Heart right ventricle (tissue), 16 donors: ENCODE data around the gene TLDC2. TPM values are rescaled to one million over a fixed set of nuclear protein-coding genes. Genes with fewer than 3 reads are reported as not detected.
A peak's percentile ranks its signal among the peaks of the same experiment; 100 is the strongest.

Source experiments
- ATAC-seq, 8 donors: fragments of 200-7000 bp; cut with Tn5 transposase; one replicate each; pipeline ENCODE4 v1.9.1; 2020; ENCODE audit warnings: mild to moderate bottlenecking in 8 of 8, moderate library complexity in 8 of 8, moderate number of reproducible peaks in 1 of 8
- DNase-seq, 2 donors: peaks; one replicate each; pipeline ENCODE4 v3.0.0-alpha.2; 2020
- H3K27ac ChIP-seq, 10 donors: fragments of 200-600 bp; sonication (generic) in 2 of 10; one replicate each; pipeline versions ENCODE4 v1.5.0 to v1.8.0; 2020 to 2022; ENCODE audit warnings: mild to moderate bottlenecking in 3 of 10
- H3K27me3 ChIP-seq, 7 donors: fragments of 200-600 bp; one replicate each; pipeline ENCODE4 v1.8.0; 2021 to 2022; ENCODE audit warnings: mild to moderate bottlenecking in 2 of 7
- H3K36me3 ChIP-seq, 9 donors: fragments of 200-600 bp; sonication (generic) in 1 of 9; one replicate each; pipeline versions ENCODE4 v1.5.0 to v1.8.0; 2020 to 2022; ENCODE audit warnings: mild to moderate bottlenecking in 2 of 9
- H3K4me1 ChIP-seq, 9 donors: fragments of 200-600 bp; sonication (generic) in 1 of 9; one replicate each; pipeline versions ENCODE4 v1.5.0 to v1.8.0; 2020 to 2022; ENCODE audit warnings: mild to moderate bottlenecking in 4 of 9
- H3K4me3 ChIP-seq, 10 donors: fragments of 200-600 bp; sonication (generic) in 2 of 10; one replicate each; pipeline versions ENCODE4 v1.5.0 to v1.8.0; 2020 to 2022; ENCODE audit warnings: mild to moderate bottlenecking in 7 of 10, moderate library complexity in 2 of 10
- H3K9me3 ChIP-seq, 11 donors: fragments of 200-600 bp in 10 of 11; sonication (generic) in 2 of 11; one replicate each; pipeline versions ENCODE4 v1.5.0 to v1.8.0; 2013 to 2022; ENCODE audit warnings: mild to moderate bottlenecking in 2 of 11, control low read depth in 1 of 11, moderate library complexity in 1 of 11
- CTCF ChIP-seq, 9 donors: fragments of 200-600 bp; sonication (generic) in 2 of 9; IDR thresholded peaks; one replicate each; pipeline versions ENCODE4 v1.5.0 to v1.8.0; 2021 to 2022; ENCODE audit warnings: antibody characterized with exemption in 9 of 9, mild to moderate bottlenecking in 5 of 9, moderate library complexity in 1 of 9
- WGBS, 2 donors: extraction: QIAGEN DNeasy Blood & Tissue Kit; methylation state at CpG; one replicate each; pipeline ENCODE4 v1.1.7; 2013; ENCODE audit warnings: inconsistent platforms in 1 of 2; 5-methylcytosine and 5-hydroxymethylcytosine counted together
- intact Hi-C, 10 donors: fragments of 100-400 bp; cut with DNase I; formaldehyde crosslinking; loops; one replicate each; pipeline versions ENCODE4 v1.11.1 to v1.14.2; 2022
- long read RNA-seq, 3 donors: library from polyadenylated mRNA; unstranded; transcript quantifications; one replicate each; pipeline ENCODE4 v2.0.0, GENCODE V29; 2020 to 2021
- polyA plus RNA-seq, 2 donors: library from polyadenylated mRNA; stranded (reverse); fragments of 200-250 nt; gene quantifications; one replicate each; pipeline ENCODE4 v1.2.3, GENCODE V29; 2013
- total RNA-seq, 10 donors: library from RNA; stranded (reverse); fragmentation: NEBNext Ultra II Directional in 3 of 10; extraction: Animal tissue kit (Norgen Biotek cat#: 25700) in 3 of 10; gene quantifications; one replicate each; pipeline versions ENCODE4 v1.2.1 to v1.2.4, GENCODE V29; 2021 to 2023
- donor health status: Arrhythmogenic right ventricular cardiomyopathy.
- donor health status: ischemic (EF 13 %, LVEDD 7.1; RV severe dilation, severe dysfunction).
- donor health status: healthy with polysubstance abuse.
- donor health status: DM: no; HTN: yes; CAD: no.
- donor health status: DM: no; HTN: no; CAD: no.
- donor health status: ischemic (EF 25% LVEDD 6.9; RV normal size, moderate dysfunction).
- donor health status: ischemic (EF 25% LVEDD 5.7; RV mildly dilated, moderate dysfunction).
- donor health status: healthy.
- donor health status: DM: yes; HTN: yes; CAD: no.
- donor health status: Ischemic cardiomyopathy.
- donor health status: ischemic (EF 35%, LVEDD 5.7; RV mildly dilated, moderate dysfunction).
- donor health status: nonischemic (EF 11% LVEDD 7.7; RV severe dilation, severe dysfunction).
- donor health status: DM: yes; HTN: yes; CAD: no.
- donor health status: PGD.
- donor health status: ischemic (EF 29% LVEDD 5.4; RV normal size, mild dysfunction).
- donor health status: nonischemic (EF 23%, LVEDD 6.1; RV moderate dilation, normal function).

Gene TLDC2
- total RNA-seq (not detected), polyA plus RNA-seq (under 1 TPM in 1 of 2 donors, not detected in 1; 0.01 TPM)
- long read RNA-seq, donor 1, partial matches to known transcripts = 0 of 1 reads
- long read RNA-seq, donor 1, other reads (novel, unspliced or antisense) = 1 of 1 reads
- long read RNA-seq, donor 2, partial matches to known transcripts = 0 of 1 reads
- long read RNA-seq, donor 2, other reads (novel, unspliced or antisense) = 1 of 1 reads
- long read RNA-seq, donor 3, partial matches to known transcripts = 0 of 1 reads
- long read RNA-seq, donor 3, other reads (novel, unspliced or antisense) = 1 of 1 reads

- TF ChIP-seq CTCF (IDR thresholded peaks at IDR 0.05) = no peak
- H3K9me3 ChIP-seq = no peaks in the 10 kb centered on the region
- 85 to 89% methylated on average over 14 of the region's 14 CpGs for WGBS, 2 donors
- intact Hi-C loops = loop anchor here in 1 of 10 donors (10.0 kb wide), 1 partner anchor 91 kb away; no protein-coding TSS in a partner anchor
- no peak within 1 kb of the TSS for H3K27ac ChIP-seq
- peaks cover 0 to 18% (median 6%) of the 10 kb centered on the region in 9 donors for H3K4me1 ChIP-seq
- no peaks in the 10 kb centered on the region for H3K27me3 ChIP-seq
- no peak within 1 kb of the TSS for H3K4me3 ChIP-seq
- DNase-seq (no peak), ATAC-seq (peak in 2 of 8 donors; percentile 14 to 16)
- H3K36me3 ChIP-seq = no peaks in the 10 kb centered on the region
These were observed at the start of gene TLDC2 for GRCh38 chr20:36875702-36876472. Gene TLDC2, plus strand, starts transcription at chr20:36876138. Its CDS starts 37 bp downstream, at chr20:36876175.

GRCh38 chr20:36826554-36827244 lies 49.2 kb upstream of the TLDC2 start:
- H3K9me3 ChIP-seq = no peaks in the 10 kb centered on the region
- H3K4me1 ChIP-seq = peaks cover 11 to 65% (median 51%) of the 10 kb centered on the region in 9 donors
- intact Hi-C loops = loop anchor here in 2 of 10 donors (5.0 kb wide), 1 partner anchor 36 kb away; a partner anchor contains a TSS
- H3K27me3 ChIP-seq = no peaks in the 10 kb centered on the region
- H3K27ac ChIP-seq = peak overlapping the region in 3 of 10 donors; percentile 65 to 89 (median 66)
- no peak for DNase-seq
- H3K4me3 ChIP-seq = no peak overlapping the region
- no peak for TF ChIP-seq CTCF (IDR thresholded peaks at IDR 0.05)
- H3K36me3 ChIP-seq = peaks cover 0 to 75% (median 29%) of the 10 kb centered on the region in 9 donors
- 90 to 93% methylated on average over 7 of the region's 7 CpGs for WGBS, 2 donors
- no peak for ATAC-seq

- H3K9me3 ChIP-seq = no peaks in the 10 kb centered on the region
- WGBS, 2 donors = 49 to 60% methylated on average over 11 of the region's 11 CpGs
- intact Hi-C loops = loop anchor here in 2 of 10 donors (5.0 kb wide), 1 partner anchor 35 kb away; a partner anchor contains a TSS
- no peak overlapping the region for H3K4me3 ChIP-seq
- DNase-seq = peak; percentile 50 to 64
- TF ChIP-seq CTCF (IDR thresholded peaks at IDR 0.05) = no peak
- H3K27ac ChIP-seq = peak overlapping the region in 9 of 10 donors; percentile 9 to 90 (median 65)
- peak in 7 of 8 donors; percentile 14 to 75 (median 59) for ATAC-seq
- H3K27me3 ChIP-seq = no peaks in the 10 kb centered on the region
- peaks cover 21 to 65% (median 52%) of the 10 kb centered on the region in 9 donors for H3K4me1 ChIP-seq
- H3K36me3 ChIP-seq = peaks cover 0 to 65% (median 29%) of the 10 kb centered on the region in 9 donors
These were observed 48.2 kb upstream of the TLDC2 start for GRCh38 chr20:36827541-36828279.
